Astrocyte (in vitro differentiated cells and primary cell): Measurements from ENCODE around the gene MAPKAP1. TPM values are rescaled to one million over a fixed set of nuclear protein-coding genes. Genes with fewer than 3 reads are reported as not detected.

Experiments
- DNase-seq: peaks from one replicate; pipeline ENCODE4 v3.0.0-alpha.2; 2010; ENCODE audit warnings: low read depth
- FAIRE-seq: peaks from 2 replicates; lab custom pipeline; 2011; peaks lifted over from hg19 to GRCh38; lab: Jason Lieb, UNC
- H2AFZ ChIP-seq: 2 replicates; pipeline ENCODE4 v1.6.0; 2012; ENCODE audit warnings: low read depth, low read length, inconsistent platforms
- H3K27ac ChIP-seq: 2 replicates; pipeline ENCODE4 v1.5.1; 2011; ENCODE audit warnings: low read depth, low read length, inconsistent platforms
- H3K27me3 ChIP-seq: 2 replicates; pipeline ENCODE4 v1.6.0; 2011; ENCODE audit warnings: low read length, inconsistent platforms; ENCODE audit not compliant: insufficient read depth
- H3K36me3 ChIP-seq: 2 replicates; pipeline ENCODE4 v1.5.1; 2011; ENCODE audit warnings: low read length, inconsistent platforms; ENCODE audit not compliant: insufficient read depth
- H3K4me1 ChIP-seq: 2 replicates; pipeline ENCODE4 v1.5.1; 2011; ENCODE audit warnings: low read length, inconsistent platforms; ENCODE audit not compliant: insufficient read depth
- H3K4me2 ChIP-seq: 2 replicates; pipeline ENCODE4 v1.6.0; 2012; ENCODE audit warnings: low read length, inconsistent platforms
- H3K4me3 ChIP-seq: 2 replicates; pipeline ENCODE4 v1.5.1; 2011; ENCODE audit warnings: low read depth, mild to moderate bottlenecking, low read length, inconsistent platforms; ENCODE audit not compliant: insufficient read depth
- H3K79me2 ChIP-seq: 2 replicates; pipeline ENCODE4 v1.6.0; 2012; ENCODE audit warnings: mild to moderate bottlenecking, low read length, inconsistent platforms; ENCODE audit not compliant: insufficient read depth
- H3K9ac ChIP-seq: 2 replicates; pipeline ENCODE4 v1.6.0; 2012; ENCODE audit warnings: mild to moderate bottlenecking, low read length, inconsistent platforms
- H3K9me3 ChIP-seq: 2 replicates; pipeline ENCODE4 v1.5.1; 2012; ENCODE audit warnings: low read depth, mild to moderate bottlenecking, low read length, inconsistent platforms; ENCODE audit not compliant: insufficient read depth
- H4K20me1 ChIP-seq: 2 replicates; pipeline ENCODE4 v1.6.0; 2012; ENCODE audit warnings: low read length, inconsistent platforms; ENCODE audit not compliant: insufficient read depth
- H3K27ac Mint-ChIP-seq: one replicate; pipeline ENCODE4 v1.8.0; 2021; ENCODE audit warnings: mild to moderate bottlenecking, mixed read lengths; ENCODE audit not compliant: unreplicated experiment
- H3K27me3 Mint-ChIP-seq: one replicate; pipeline ENCODE4 v1.8.0; 2021; ENCODE audit warnings: low read depth, mixed read lengths; ENCODE audit not compliant: unreplicated experiment
- H3K36me3 Mint-ChIP-seq: one replicate; pipeline ENCODE4 v1.8.0; 2021; ENCODE audit warnings: low read depth, mixed read lengths; ENCODE audit not compliant: unreplicated experiment
- H3K4me1 Mint-ChIP-seq: one replicate; pipeline ENCODE4 v1.8.0; 2021; ENCODE audit warnings: low read depth, mixed read lengths; ENCODE audit not compliant: unreplicated experiment
- H3K4me3 Mint-ChIP-seq: one replicate; pipeline ENCODE4 v1.8.0; 2021; ENCODE audit warnings: mild to moderate bottlenecking, moderate library complexity, mixed read lengths; ENCODE audit not compliant: unreplicated experiment
- H3K9me3 Mint-ChIP-seq: one replicate; pipeline ENCODE4 v1.8.0; 2021; ENCODE audit warnings: mild to moderate bottlenecking, mixed read lengths; ENCODE audit not compliant: unreplicated experiment
- CTCF ChIP-seq: IDR thresholded peaks from 2 replicates; pipeline ENCODE4 v1.5.1; 2011; ENCODE audit warnings: low read depth, mild to moderate bottlenecking, inconsistent platforms, low read length, moderate library complexity; ENCODE audit not compliant: insufficient read depth
- EZH2 ChIP-seq: IDR thresholded peaks from 2 replicates; pipeline ENCODE4 v1.6.1; 2012; ENCODE audit warnings: mild to moderate bottlenecking, low read length, inconsistent platforms; ENCODE audit not compliant: insufficient read depth
- total RNA-seq: library from RNA; stranded (reverse); gene quantifications from 2 replicates; pipeline ENCODE4 v1.2.1, GENCODE V29; 2021

Gene MAPKAP1
- total RNA-seq, 1 donor from 2014 or later = 109 TPM

GRCh38 chr9:125755340-125755739 lies 48.3 kb upstream of the MAPKAP1 start:
- H3K4me2 ChIP-seq = no peak overlapping the region
- H4K20me1 ChIP-seq = peaks cover 24% of the 10 kb centered on the region
- Mint-ChIP-seq H3K27me3 (no peaks in the 10 kb centered on the region), H3K4me3 (no peak overlapping the region), H3K4me1 (peaks cover 29% of the 10 kb centered on the region), H3K36me3 (peaks cover 2% of the 10 kb centered on the region), H3K27ac (no peak overlapping the region), H3K9me3 (no peaks in the 10 kb centered on the region)
- H3K9ac ChIP-seq = no peak overlapping the region
- no peaks in the 10 kb centered on the region for H3K27me3 ChIP-seq
- H3K36me3 ChIP-seq = peaks cover 9% of the 10 kb centered on the region
- FAIRE-seq (no peak), DNase-seq (no peak)
- H2AFZ ChIP-seq = no peak overlapping the region
- H3K4me1 ChIP-seq = peaks cover 17% of the 10 kb centered on the region
- H3K79me2 ChIP-seq = peaks cover 98% of the 10 kb centered on the region
- no peak for TF ChIP-seq CTCF
- TF ChIP-seq EZH2 = no peak
- no peak overlapping the region for H3K4me3 ChIP-seq
- H3K27ac ChIP-seq = no peak overlapping the region
- no peaks in the 10 kb centered on the region for H3K9me3 ChIP-seq

- Mint-ChIP-seq H3K27me3 (no peaks in the 10 kb centered on the region), H3K36me3 (peaks cover 2% of the 10 kb centered on the region), H3K9me3 (no peaks in the 10 kb centered on the region), H3K4me1 (peaks cover 27% of the 10 kb centered on the region), H3K27ac (no peak overlapping the region), H3K4me3 (no peak overlapping the region)
- H3K4me1 ChIP-seq = peaks cover 14% of the 10 kb centered on the region
- H3K9me3 ChIP-seq = no peaks in the 10 kb centered on the region
- H3K4me2 ChIP-seq = no peak overlapping the region
- H3K27me3 ChIP-seq = no peaks in the 10 kb centered on the region
- H3K4me3 ChIP-seq = no peak overlapping the region
- no peak for TF ChIP-seq EZH2
- TF ChIP-seq CTCF = no peak
- FAIRE-seq (no peak), DNase-seq (no peak)
- H4K20me1 ChIP-seq = peaks cover 20% of the 10 kb centered on the region
- no peak overlapping the region for H2AFZ ChIP-seq
- no peak overlapping the region for H3K9ac ChIP-seq
- no peak overlapping the region for H3K27ac ChIP-seq
- peaks cover 98% of the 10 kb centered on the region for H3K79me2 ChIP-seq
- H3K36me3 ChIP-seq = peaks cover 9% of the 10 kb centered on the region
Measured at GRCh38 chr9:125754096-125754495, 47.1 kb upstream of the MAPKAP1 start.

- Histone ChIP-seq H3K9me3 (no peaks in the 10 kb centered on the region), H3K4me2 (peak overlapping the region; percentile 10), H3K36me3 (peaks cover 9% of the 10 kb centered on the region), H3K4me3 (no peak overlapping the region), H4K20me1 (peaks cover 17% of the 10 kb centered on the region), H3K27me3 (no peaks in the 10 kb centered on the region), H3K79me2 (peaks cover 96% of the 10 kb centered on the region), H2AFZ (no peak overlapping the region), H3K9ac (no peak overlapping the region), H3K27ac (no peak overlapping the region), H3K4me1 (peaks cover 10% of the 10 kb centered on the region)
- FAIRE-seq (no peak), DNase-seq (no peak)
- Mint-ChIP-seq H3K27ac (no peak overlapping the region), H3K36me3 (peaks cover 2% of the 10 kb centered on the region), H3K4me1 (peaks cover 21% of the 10 kb centered on the region), H3K27me3 (no peaks in the 10 kb centered on the region), H3K4me3 (no peak overlapping the region), H3K9me3 (no peaks in the 10 kb centered on the region)
- TF ChIP-seq EZH2 = no peak
- no peak for TF ChIP-seq CTCF
Measured at GRCh38 chr9:125752070-125752628, 45.1 kb upstream of the MAPKAP1 start.
